ENCODE data around the gene CDCA8.
"Not testable (repeated sequence)": the region's sequence is repeated elsewhere in the genome, so short reads cannot be mapped to it uniquely, and the experiment has no call there.

The CDCA8 gene

DNA sequence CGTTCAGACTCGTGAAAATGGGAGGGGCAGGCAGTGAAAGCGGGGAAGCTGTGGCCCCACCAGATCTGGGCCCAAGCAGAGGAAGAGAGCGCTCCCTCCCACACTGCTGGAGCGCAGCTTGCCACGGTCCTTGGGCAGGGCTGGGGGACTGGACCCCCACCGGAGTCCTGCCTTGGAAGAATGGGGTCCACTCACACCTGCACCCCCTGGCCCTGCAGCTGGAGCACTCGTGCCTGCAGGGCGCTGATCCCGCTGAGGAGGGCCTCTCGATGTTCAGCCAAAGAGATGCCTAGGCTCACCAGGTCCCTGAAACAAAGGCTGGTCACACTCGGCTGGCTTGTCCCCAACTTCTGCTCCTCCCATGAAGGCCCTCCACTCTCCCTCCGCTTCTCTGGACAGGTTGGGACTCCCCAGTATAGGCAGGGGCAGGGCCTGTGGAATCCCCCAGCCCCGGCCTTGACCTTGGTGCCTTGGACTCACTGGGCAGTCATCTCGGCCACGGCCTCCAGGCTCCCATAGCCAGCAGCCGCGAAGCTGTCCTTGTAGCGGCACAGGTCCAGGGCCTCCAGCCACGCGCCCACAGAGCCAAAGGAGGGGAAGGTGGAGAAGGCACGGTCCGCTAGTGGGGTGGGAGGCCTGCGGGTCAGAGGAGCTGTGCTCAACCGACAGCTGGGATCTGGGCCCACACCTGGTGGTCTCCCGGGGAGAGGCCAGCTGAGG is 26.0 kb downstream of the CDCA8 start:
- DNase-seq (ENCODE audit: low read depth): no peak

- DNase-seq (ENCODE audit: low read depth): no peak
Observed at GRCh38 chr1:37718901-37719571, 26.7 kb downstream of the CDCA8 start.

- DNase-seq (ENCODE audit: low read depth): no peak
Observed at GRCh38 chr1:37719572-37720195, 27.4 kb downstream of the CDCA8 start.

DNA sequence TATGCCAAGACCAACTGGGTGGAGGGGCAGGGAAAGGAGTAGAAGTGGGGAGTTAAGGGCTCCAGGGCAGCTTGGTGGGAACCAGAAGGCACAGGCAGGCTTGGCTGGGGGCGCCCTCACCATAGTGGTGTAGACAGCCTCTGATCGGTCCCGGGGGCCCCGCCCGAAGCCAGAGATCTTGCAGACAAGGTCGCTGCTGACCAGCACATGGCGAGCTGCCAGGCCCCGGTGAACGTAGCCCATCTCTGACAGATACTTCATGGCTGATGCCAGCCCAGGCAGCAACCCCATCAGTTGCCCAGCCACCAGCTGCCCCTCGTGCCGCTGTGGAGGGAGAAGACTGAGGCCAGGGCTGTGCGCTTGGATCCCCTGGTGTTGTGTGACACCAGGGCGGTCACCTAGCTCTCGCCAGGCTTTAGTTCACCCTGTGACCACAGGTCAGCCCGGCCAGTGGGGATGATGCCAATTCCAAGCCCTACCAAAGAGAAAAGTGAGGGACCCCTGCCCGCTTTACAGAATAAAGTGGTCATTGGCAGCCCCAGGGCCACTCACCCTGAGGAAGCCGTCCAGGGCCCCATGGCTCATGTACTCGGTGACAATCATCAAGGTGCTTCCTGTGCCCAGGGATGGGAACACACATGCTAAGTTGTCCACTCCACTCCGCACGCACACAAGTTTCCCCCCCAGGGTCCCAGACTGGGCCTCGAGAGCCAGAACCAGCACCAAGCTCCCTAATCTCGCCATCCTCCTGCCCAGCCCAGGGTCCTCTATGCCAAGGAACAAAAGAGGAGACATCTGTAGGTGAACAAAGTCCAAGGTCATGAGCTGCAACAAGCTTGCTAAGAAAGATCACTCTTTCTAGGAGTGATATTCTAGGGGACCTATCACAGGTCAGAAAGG is 28.2 kb downstream of the CDCA8 start:
- DNase-seq (ENCODE audit: low read depth): no peak

- DNase-seq (ENCODE audit: low read depth): no peak
Observed at GRCh38 chr1:37721565-37721964, 29.2 kb downstream of the CDCA8 start.

- DNase-seq (ENCODE audit: low read depth): no peak
Observed at GRCh38 chr1:37722181-37723071, 30.1 kb downstream of the CDCA8 start.

GRCh38 chr1:37723072-37723389 is 30.7 kb downstream of the CDCA8 start:
- DNase-seq (ENCODE audit: low read depth): no peak

DNA sequence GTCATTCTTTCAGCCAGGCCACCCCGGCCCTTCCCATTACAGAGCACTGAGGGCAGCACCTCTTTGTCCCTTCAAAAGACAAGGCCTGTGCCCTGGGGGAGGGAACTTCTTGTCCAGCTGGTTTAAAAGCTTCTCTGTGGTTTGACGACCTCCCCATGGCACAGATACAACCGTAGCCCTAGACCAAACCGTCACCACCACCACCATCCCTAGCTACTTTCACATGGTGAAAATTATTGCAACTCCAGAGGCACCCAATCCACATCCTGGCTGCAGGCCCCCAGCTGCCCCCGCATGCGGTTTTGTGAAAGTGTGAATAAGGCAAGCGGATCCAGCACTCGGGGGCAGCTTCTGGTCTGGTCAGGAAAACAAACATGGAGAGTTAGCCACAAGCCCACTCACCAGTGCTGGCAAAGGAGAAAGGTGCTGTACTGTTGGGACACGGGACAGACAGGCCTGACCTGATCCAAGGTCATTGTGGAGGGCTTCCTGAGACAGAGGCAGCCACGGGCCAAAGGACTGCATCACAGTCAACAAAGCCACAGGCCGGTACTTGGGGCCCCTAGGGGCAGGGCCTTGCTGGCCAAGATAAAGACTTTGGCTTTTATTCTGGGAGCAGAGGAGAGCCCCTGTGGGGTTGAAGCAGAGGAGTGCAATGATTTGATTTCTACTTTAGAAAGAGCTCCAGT is 31.2 kb downstream of the CDCA8 start:
- DNase-seq (ENCODE audit: low read depth): no peak

DNA sequence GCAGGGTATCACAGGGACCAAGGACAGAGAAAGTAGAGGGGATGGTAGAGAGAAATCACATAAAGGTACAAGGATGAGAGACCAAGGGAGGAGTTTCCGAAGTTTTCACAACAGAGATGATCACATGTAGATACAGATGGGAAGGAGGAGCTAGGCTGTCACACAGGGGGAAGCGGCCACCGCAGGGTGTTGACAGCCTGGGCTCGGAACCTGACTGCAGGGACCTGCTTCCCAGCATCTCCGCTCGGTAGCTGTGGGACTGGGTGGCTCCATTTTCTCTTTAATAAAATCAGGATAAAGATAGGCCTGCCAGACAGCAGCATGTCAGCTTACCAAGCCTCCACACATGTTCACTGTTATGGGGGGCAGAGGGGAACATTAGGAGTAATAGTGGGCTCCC is 32.3 kb downstream of the CDCA8 start:
- no peak for DNase-seq (ENCODE audit: low read depth)

- no peak for DNase-seq (ENCODE audit: low read depth)
Observed at GRCh38 chr1:37725851-37726613, 33.7 kb downstream of the CDCA8 start.

GRCh38 chr1:37726751-37727585 is 34.7 kb downstream of the CDCA8 start:
- DNase-seq (ENCODE audit: low read depth): no peak

DNA sequence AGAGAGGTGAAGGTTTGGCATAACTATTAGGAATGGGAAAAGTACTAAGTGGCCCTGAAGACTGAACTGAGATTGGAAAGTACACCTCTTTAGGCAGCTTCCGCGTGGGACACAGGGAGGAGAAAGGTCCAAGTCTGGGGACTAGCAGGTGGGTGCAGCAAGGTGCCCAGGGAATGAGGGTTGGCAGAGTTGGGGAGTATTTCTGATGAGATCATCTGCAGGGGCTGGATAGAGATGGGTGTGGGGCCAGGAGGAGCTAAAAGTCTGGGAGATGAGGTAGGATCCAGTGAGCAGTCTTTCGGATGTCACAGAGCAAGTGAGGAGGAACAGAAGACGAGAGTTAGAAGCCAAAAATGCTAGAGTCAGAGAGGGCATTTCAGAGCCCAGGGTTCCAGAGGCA is 36.1 kb downstream of the CDCA8 start:
- no peak for DNase-seq (ENCODE audit: low read depth)

- no peak for DNase-seq (ENCODE audit: low read depth)
Observed at GRCh38 chr1:37730376-37730775, 38.1 kb downstream of the CDCA8 start.

GRCh38 chr1:37731312-37732019 is 39.1 kb downstream of the CDCA8 start:
- no peak for DNase-seq (ENCODE audit: low read depth)

DNA sequence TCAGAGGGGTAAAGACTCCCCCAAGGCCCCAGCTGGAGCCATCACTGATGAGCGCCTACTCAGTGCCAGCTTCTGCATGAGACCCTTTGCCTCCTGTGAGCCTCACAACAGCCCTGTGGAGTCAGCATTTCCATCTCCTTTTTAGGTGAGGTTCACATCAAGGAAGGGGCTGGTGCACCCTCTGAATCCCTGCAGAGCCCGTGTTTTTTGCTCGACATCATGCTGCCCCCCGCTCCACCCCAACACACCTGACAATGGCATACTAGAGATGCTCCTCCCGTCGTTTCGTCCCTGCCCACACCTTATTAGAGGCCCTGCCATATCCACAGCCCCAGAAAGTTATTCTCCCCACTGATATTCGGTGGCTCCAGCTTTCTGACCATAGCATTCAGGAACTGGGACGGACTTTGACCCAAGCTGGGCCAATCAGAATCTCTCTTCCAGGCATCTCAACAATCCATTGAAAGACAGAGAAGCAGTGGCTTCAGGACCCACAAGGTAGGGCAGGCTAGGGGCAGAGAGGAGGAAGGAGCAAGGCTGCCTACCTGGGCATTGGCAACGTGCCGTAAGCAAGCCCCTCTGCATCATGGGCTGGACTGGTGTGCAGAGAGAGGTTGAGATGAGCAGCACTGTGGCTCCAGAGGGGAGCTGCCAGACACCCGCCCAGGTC is 39.9 kb downstream of the CDCA8 start:
- no peak for DNase-seq (ENCODE audit: low read depth)

DNA sequence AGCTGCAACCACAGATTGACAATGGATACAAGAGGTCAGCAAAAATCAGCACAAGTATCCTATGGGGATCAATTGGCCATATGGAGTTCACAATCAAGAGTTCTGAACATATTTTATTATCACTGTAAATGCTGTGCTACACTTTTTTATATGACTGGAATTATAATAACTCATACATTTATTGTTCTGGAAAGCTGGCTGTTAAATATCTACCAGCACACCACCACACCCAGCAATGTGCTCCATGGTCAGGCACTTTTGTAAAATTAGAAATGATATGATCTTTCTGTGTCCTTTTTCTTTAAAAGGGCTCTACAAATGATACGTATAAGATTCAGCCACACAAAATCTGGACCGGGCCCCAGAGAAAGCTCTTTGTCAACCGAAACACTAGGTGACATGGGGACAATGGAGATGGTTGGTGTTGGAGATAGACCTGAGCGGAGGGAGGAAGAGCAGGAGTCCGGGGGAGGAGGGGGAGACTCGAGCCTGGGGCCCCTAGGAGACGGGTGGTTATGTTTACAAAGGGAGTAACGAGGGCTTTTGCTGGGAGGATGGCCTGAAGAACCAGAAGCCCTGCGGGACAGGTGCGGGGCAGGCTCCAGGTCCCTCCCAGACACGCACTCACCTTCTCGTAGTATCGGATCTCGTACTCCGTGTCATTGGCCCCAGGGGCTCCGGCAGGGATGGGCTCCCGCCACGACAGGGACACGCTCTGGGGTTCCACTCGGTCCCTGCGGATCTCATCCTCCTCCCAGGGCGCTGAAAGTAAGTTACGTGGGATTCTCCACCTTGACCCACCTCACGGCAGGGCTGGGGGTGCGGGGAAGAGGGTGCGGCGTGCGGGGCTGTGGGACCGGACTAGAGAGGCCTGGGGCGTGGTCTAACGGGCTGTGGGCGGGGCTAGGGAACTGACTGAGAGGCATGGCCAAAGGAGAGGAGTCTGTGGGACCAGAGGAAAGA is 42.6 kb downstream of the CDCA8 start:
- no peak for DNase-seq (ENCODE audit: low read depth)

DNA sequence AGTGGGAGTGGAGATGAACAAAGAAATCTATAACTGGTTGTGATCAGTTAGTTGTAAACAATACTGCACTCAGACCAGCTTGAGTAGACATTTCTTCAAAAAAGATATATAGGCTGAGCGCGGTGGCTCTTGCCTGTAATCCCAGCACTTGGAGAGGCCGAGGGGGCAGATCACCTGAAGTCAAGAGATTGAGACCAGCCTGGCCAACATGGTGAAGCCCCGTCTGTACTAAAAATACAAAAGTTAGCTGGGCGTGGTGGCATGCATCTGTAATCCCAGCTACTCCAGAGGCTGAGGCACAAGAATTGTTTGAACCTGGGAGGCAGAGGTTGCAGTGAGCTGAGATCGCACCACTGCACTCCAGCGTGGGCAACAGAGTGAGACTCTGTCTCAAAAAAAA is 45.7 kb downstream of the CDCA8 start:
- DNase-seq (ENCODE audit: low read depth): not testable (repeated sequence)

Data from iris pigment epithelial cell (primary cell).